ENCODE data around the gene GPR83. TPM values are rescaled to one million over a fixed set of nuclear protein-coding genes. Genes with fewer than 3 reads are reported as not detected.
"Not testable (repeated sequence)": the region's sequence is repeated elsewhere in the genome, so short reads cannot be mapped to it uniquely, and the experiment has no call there.

GPR83 gene
- total RNA-seq, 4 donors from 2014 or later = 0.09 TPM; not detected in 3

- DNase-seq (ENCODE audit: low spot score) (no peak), ATAC-seq (ENCODE audit: low FRiP score) (no peak)
- TF ChIP-seq CTCF (IDR thresholded peaks at IDR 0.05) = no peak
Observed at GRCh38 chr11:94402355-94402754, 1.1 kb upstream of the GPR83 start.

- ATAC-seq (ENCODE audit: low FRiP score) (no peak), DNase-seq (ENCODE audit: low spot score) (no peak)
- TF ChIP-seq CTCF (IDR thresholded peaks at IDR 0.05) = no peak
Observed at GRCh38 chr11:94401773-94402265, 600 bp upstream of the GPR83 start.

DNA sequence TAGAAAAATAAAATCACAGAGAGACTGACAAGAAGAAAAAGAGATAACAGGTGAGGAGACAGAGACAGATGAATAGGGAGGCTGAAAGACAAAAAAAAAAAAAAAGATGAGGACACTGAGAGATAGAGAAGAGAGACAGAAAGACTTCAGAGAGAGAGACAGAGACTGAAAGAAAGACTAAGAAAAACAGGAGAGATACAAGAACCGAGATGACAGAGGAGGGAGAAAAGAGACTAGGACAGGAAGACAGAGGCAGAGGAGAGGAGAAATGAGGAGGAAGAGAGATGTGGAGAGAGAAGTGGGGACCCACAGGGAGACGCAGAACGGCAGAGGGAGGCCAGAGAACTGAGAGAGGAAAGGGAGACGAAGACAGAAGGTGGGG is 771 bp downstream of the GPR83 start:
- no peak for ATAC-seq (ENCODE audit: low FRiP score)

DNA sequence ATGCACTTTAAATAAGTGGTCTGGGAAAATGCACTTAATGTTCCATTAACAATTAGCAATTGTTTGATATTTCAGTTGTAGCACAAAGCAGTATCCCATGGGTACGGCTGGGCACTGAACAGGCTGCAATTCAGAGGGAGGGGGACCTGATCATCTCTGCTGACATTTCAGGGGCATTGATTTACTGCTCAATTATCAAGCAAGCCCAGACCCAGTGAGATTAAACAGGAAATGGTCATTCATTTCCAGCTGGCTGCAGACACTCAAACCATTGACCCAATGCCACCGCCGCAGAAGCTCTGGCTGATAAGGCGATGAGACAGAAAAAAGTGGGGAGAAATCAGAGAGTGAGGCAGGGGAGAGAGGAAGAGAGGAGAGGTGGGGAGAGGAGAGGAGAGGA is 1.2 kb downstream of the GPR83 start:
- no peak for DNase-seq (ENCODE audit: low spot score)
- no peak for TF ChIP-seq CTCF (IDR thresholded peaks at IDR 0.05)
- no peak for ATAC-seq (ENCODE audit: low FRiP score)

More for the DNA sequence above, 771 bp downstream of the GPR83 start:
- DNase-seq (ENCODE audit: low spot score) = no peak
- no peak for TF ChIP-seq CTCF (IDR thresholded peaks at IDR 0.05)

GRCh38 chr11:94398101-94398500 is 3.1 kb downstream of the GPR83 start:
- TF ChIP-seq CTCF (IDR thresholded peaks at IDR 0.05) = no peak
- DNase-seq (ENCODE audit: low spot score) (no peak), ATAC-seq (ENCODE audit: low FRiP score) (no peak)

- DNase-seq (ENCODE audit: low spot score) (no peak), ATAC-seq (ENCODE audit: low FRiP score) (no peak)
- TF ChIP-seq CTCF (IDR thresholded peaks at IDR 0.05) = no peak
Observed at GRCh38 chr11:94396282-94396681, 4.9 kb downstream of the GPR83 start.

DNA sequence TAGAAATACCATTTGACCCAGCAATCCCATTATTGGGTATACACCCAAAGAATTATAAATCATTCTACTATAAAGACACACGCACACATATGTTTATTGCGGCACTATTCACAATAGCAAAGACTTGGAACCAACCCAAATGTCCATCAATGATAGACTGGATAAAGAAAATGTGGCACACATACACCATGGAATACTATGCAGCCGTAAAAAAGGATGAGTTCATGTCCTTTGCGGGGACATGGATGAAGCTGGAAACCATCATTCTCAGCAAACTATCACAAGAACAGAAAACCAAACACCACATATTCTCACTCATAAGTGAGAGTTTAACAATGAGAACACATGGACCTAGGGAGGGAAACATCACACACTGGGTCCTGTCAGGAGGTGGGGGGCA is 9.3 kb downstream of the GPR83 start:
- DNase-seq (ENCODE audit: low spot score); ATAC-seq (ENCODE audit: low FRiP score): not testable (repeated sequence)

DNA sequence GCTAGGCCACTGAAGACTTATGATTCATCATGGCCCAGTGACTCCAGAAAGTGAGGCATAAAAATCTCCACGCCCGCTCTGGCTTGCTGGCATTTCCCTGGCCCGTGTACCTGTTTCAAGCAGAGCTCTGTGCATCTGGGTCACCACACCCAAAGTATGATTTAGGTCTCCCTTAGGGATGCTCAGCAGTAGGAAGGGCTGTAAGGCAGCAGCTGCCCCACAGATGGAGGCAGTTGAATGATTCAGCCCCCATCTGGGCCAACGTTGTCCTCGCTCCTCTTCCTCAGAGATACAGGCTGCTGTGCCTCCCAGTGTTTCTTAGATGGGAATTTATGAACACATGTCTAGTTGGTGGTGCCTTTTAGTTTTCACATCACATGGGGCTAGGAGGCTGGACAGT is 21.6 kb downstream of the GPR83 start:
- TF ChIP-seq CTCF (IDR thresholded peaks at IDR 0.05) = no peak
- DNase-seq (ENCODE audit: low spot score) = no peak
- ATAC-seq (ENCODE audit: low FRiP score) = no peak
